HG03575 (cell line): ENCODE data around the gene SOCS2.
"Not testable (repeated sequence)": the region's sequence is repeated elsewhere in the genome, so short reads cannot be mapped to it uniquely, and the experiment has no call there.

ENCODE experiments used
- ATAC-seq: cut with Tn5 transposase; IDR thresholded peaks from one replicate; pipeline ENCODE4 v1.9.1; 2021; ENCODE audit not compliant: unreplicated experiment, insufficient number of reproducible peaks, low FRiP score; ENCODE audit errors: extremely low read depth

SOCS2 gene, protein sequence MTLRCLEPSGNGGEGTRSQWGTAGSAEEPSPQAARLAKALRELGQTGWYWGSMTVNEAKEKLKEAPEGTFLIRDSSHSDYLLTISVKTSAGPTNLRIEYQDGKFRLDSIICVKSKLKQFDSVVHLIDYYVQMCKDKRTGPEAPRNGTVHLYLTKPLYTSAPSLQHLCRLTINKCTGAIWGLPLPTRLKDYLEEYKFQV

DNA sequence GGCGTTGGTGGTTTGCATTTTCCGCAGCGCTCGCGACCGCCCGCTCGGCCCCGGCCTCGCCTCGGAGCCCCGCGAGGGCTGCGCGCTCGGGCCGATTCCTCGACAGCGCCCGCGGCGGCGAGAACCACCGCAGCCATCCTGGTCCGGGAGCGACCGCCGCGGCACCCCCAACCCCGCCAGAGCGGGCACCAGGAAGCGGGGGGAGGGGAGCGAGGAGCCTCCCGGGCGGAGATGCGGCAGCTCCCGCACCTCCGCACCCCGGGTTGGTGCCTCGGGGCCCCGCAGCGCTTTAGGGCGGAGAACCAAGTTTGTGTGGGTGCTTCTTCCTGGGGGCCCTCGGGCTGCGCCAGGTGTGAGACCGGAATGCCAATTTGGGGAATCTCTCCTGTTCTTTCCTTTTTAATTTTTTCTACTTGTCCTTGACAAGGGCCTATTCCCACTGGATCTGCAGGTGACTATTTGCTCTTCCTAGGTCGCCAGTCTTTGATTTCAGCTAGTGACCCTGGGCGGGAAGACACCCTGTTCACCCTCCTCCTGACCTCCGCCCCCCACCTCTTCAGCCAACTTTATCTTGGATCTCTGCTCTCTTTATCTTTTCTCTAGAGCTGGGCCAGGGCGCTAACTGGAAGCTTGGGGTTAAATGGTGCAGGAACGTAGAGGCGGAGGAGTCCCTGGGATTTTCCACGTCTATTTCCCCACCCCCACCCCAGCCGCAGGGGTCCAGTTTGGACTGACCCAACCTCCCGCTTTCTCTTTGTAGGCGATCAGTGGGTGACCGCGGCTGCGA, at the start of gene SOCS2:
TSS of gene SOCS2 (plus strand) at position 751 of the 787 bp plus-strand sequence. CDS start 223 bp downstream, outside the sequence.
- ATAC-seq: no peak

DNA sequence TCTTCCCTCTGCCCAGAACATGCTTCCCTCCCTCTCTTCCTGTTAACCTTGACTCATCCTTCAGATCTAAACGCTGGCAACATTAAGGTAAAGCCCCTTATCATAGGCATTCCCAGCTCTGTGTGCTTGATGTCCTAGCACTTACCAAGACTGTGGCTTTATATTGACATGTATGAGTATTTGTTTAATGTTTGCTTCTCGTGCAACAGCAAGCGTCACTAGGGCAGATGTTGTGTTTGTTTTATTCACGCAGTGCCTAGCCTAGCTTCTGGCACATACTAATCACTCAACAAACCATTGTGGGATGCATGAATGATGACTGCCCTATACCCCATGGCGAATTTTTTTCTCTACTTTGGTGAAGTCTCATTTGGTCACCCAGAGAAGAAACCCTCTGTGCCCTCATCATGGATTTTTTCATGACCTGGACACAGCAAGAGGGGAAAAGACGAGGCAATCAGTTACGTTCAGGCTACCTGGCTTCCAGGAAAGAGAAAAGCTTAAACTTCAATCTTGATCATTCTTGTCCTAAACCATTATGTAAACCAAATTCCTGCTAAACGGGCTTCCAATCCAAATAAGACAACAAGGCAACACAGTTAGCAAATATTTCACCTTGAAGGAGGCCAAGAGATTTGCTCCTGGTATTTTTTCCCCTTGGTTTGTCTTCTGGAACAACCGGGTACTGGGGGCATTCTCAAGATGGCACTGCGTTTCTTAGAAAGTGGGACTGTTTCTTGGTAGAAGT, 47.9 kb upstream of the SOCS2 start:
- no peak for ATAC-seq

DNA sequence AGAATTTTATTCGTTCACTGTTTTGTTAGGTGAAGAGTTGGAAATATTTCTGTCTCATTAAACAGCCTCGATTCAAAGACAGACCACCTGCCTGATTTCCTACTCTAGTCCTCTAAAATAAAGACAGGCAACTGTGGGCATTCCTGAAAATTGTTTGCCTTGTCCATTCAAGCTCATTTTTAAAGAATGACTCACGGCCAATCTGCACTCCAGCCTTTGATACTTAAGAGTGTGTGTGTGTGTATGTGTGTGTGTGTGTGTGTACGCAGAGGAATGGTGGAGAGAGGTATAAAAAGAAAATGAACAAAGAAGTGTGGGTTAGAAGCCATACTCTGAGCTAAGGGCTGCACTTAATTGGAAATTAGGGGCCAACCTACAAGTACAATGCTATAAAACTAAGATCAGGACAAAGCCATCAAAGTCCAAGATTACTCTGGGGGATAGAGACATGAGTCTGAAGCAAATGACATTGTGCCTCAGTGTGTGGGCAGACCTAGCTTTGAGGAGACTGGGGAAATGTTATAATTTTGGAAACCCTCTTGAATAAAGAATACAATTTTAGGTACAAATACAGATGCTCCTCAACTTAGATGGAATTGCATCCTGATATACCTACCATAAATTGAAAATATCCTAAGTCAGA, 45.6 kb upstream of the SOCS2 start:
- ATAC-seq: no peak

DNA sequence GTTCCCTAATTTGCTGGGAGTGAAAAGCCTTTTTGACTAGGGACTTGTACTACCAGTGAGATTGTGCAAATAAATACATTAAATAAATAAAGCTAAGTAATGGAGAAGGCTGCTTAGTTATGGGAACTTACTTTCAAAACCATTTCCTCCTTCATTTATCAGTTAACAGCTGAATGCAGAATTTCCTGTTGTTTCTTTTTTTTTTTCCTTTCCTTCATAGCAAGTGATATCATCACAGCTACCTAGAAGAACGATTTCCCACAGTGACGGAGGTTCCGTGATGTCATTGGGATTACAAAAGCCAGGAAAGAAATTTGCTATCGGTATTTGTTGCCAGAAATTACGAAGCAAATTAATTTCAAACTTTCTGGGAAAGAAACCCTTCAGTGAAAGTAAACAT, 42.1 kb upstream of the SOCS2 start:
- ATAC-seq: no peak

DNA sequence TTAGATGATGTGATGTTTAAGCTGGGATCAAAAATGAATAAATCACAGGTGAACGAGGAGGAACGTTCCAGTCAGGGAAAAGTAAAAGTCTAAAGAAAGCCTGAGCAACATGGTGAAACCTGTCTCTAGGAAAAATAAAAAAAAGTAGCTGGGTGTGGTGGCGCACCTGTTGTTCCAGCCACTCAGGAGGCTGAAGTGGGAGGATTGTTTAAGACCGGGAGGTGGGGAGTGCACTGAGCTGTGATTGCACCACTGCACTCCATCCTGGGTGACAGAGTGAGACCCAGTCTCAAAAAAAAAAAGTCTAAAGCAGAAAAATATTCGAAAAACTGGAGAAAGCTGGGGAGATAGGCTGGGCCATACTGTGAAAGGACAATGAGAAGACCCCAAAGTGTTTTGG, 39.2 kb upstream of the SOCS2 start:
- ATAC-seq: no peak

DNA sequence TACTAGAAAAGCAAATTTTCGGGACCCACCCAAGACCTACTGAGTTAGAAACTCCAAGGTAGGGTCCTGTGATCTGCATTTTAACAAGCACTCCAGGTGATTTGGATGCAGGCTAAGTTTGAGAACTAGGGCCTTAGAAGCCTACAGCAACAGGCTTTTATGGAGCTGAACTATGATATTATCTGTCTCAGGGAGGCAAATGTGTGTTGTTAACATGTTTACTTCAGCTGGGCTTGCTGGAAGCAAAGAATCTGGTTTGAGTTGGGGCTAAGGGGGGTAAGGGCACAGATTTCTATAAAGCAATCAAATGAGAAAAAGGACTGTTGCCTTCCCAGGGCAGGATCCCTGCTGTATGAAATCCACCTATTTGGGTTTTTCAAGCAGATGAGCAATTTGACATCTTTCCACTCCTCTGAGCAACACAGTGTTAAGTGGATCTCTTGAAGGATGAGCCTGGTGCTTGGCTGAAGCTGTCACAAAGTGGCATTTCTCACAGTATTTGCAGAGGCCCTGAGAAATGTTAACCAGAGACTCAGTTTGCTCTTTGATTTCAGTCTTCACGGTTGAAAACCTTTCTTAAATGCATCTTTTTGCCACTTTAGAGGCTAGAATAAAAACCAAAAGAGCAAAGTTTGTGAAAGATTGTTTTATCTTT, 36.2 kb upstream of the SOCS2 start:
- no peak for ATAC-seq

DNA sequence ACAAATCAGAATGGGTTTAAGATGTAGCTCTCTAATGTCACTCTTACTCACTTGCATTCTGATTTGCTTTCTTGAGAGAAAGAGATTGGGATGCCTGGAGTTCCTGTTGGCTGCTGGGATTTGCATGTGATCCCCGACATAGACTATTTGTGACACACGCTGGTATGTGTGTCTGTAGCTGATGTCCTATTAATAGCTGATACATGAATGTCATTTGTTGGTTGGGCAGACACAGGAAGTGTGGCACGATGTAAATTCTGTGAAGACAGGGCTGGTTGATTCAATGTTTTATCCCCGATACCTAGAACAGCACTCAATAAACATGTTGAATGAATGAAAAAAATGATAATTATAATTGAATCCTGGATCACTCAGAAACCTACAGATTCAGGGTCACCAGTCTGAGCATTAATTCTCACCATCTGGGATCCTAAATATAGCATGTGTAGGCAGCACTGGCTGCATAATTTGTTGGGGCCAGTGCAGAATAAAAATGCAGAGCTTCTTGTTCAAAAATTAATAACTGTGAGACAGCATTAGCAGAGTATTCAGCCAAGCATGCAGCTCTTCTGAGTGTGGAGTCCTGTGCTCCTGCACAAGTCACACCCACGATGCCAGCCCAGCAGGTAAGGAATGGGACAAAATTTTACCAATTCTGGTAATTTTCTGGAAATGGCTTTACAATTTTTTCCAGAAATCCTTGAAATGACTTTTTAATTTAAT, 35.5 kb upstream of the SOCS2 start:
- ATAC-seq: no peak

DNA sequence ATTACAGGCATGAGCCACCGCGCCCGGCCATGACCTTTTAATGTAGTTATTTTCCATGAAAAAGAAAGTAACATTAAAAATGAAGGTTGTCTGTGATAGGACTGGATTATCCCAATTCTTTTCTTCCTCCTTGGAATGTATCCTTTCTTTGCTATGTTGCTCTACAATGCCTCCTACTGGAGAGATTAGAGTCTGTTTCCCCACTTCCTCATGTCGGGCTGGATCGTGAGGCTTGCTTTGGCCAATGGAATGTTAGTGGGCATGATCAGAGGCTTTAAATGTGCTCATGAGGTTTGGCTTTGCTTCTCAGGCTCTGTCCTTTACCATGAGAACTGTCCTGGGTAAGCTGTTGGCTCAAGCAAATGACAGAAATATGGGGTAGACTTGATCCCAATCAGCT, 34.7 kb upstream of the SOCS2 start:
- ATAC-seq: no peak

DNA sequence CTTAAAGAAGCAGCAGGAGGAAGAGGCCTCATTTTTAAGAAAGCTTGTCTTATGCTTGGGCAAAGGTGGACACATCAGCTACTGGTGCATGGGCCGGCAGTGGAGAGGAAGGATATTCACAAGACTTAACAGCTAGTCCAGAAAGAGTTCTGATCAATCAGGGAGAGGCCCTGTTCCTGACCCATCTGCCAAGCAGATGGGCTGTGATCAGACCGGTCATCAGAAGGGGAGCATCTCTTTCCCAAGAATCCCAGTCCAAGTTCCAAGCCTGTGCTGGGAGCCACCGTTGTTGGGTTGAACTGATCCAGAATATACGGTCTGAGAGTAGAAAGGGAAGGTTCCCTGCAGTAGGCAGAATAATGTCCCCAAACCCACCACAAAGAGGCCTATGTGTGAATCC, 32.7 kb upstream of the SOCS2 start:
- ATAC-seq: no peak

DNA sequence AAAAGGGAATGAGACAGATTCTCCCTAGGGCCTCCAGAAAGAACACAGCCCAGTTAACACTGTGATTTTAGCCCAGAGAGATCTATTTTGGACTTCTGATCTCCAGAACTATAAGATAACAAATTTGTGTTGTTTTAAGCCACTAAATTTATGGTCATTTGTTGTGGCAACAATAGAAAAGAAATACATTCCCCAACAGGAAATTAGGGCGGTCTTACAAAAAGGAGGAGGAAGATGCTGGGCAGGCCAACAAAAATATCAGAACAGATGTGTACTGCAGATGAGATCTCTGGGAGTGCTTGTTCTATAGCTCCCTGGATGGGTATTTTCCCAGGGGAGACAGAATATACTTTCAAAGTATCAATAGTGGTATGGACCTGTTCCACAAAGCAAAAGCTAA, 32.0 kb upstream of the SOCS2 start:
- ATAC-seq: no peak

DNA sequence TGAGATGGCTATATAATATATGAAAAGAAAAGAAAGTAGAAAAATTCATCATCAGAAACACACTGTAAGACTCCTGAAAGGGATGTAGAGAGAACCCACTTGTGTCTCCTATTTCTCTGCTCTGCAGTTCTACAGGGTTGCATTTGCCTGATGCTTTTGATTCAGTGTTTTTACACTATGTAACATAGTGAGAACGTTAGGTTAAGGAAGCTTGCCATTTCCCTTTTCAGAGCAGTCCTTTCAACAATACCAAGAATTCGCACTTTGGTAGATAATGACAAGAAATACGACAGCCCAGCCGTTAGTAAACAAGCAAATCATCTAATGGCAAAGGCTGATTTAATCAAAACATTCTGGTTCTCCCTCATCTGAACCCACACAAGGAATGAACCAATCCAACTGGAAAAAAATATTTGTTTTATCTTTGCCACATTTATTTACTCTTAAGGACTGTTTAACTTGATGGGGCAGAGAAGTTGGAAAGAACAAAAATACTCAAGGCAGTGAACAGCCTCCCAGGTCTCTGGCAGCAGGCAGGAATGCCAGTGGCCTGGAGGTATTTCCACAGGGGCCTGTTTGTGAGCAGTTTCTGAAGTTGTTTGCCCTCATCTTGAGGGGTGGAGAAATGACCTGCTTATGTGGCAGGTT, 30.8 kb upstream of the SOCS2 start:
- ATAC-seq: no peak

DNA sequence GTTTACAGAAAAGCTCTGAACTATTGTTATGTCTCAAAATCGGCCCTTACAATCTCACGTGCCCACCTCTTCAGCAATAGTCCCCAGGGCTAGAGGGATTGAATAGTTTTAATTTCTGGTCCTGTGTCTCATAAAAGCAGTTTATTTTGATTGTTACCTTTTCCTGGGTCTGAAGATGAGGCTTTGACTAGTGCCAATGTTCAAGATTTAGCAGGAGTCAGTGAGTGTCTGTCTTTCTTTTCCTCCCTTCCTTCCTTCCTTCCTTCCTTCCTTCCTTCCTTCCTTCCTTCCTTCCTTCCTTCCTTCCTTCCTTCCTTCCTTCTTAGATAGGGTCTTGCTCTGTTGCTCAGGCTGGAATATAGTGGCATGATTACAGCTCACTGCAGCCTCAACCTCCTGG, 24.7 kb upstream of the SOCS2 start:
- ATAC-seq: no peak

DNA sequence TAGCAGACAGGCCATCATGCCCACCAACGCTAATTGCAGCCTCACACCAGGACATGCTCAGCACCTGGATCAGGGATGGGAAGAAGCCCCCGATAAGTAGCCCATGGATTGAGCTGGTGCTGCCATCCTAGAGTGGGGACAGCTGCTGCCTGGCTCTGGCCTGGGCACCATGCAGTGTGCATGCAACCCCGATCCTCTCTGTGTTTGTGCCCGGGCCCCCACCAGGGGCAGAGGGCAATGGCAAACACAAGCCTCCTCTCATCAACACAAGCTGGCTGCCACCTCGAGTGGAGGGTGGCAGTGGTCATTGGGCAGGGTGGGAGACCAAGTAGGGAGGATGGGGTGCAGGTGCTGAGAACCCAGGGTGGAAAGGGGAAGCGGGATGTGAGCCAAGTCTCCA, 23.3 kb upstream of the SOCS2 start:
- ATAC-seq: no peak

DNA sequence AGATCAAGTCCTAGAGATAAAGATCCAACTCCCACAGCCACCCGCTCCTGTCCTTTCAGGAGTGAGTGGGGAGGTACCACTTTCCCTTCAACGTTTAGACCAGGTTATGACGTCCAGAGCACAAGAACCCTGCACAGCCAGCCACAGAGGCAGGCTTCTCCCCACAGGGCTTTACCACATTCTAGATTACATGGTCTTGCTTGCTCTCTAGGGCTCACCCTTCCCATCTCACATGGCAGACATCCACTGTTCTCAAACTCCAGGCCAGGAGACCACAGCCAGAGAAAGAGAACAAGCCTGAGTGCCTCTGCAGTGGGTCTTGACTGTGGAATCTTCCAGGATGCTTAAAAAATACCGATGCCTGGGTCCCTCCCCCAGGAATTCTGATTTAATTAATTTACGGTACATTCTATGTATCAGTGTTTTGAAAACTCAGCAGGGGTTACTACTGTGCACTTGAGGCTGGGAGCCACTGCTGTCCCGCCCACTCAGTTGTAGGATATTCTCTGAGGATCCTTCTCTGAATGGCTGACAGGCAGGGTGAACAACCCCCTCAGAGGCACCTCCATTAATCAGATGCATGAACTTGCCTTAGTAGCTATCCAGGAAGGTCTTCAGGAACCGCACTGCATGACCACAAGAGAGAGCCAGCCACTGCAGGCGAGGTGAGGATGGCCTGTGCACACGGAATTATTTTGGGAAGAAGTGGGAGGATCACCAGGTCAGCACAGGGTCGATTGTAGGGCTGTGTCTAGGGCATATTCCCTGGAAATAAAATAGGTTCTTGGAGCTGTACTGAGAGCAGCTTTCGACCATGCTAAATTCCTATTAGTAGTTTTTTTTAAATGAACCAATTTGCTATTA, 21.5 kb upstream of the SOCS2 start:
- no peak for ATAC-seq

DNA sequence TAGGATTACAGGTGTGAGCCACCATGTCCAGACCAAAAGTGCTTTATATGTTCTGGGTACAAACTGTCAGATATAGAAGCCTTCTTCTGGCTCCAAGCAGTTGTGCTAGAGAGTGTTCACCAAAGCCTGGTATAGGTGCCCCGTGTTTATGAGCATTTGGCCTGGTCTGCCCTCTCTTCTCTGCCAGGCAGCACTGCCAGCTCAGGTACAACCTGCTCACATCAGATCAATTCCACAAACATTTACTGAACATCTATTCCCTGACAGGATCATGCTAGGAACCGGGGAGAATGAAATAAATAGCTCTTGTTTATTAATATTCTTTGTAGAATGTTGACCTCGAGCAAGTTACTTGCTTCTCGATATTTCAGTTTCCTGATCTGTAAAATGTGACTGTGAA, 20.0 kb upstream of the SOCS2 start:
- ATAC-seq: no peak

DNA sequence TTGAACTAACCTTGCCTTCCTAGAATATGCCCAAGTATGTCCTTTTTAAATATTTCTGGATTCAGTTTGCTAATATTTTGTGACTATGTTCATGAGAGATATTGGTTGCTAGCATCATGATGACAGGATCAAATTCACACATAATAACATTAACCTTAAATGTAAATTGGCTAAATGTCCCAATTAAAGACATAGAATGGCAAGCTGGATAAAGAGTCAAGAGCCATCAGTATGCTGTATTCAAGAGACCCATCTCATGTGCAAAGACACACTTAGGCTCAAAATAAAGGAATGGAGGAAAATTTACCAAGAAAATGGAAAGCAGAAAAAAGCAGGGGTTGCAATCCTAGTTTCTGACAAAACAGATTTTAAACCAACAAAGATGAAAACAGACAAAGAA, 14.6 kb upstream of the SOCS2 start:
- ATAC-seq: not testable (repeated sequence)

DNA sequence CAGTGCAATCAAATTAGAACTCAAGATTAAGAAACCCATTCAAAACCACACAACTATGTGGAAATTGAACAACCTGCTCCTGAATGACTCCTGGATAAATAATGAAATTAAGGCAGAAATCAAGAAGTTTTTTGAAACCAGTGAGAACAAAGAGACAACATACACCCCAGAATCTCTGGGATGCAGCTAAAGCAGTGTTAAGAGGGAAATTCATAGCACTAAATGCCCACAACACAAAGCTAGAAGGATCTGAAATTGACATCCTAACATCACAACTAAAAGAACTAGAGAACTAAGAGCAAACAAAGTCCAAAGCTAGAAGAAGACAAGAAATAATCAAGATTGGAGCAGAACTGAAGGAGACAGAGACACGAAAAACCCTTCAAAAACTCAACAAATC, 13.8 kb upstream of the SOCS2 start:
- not testable (repeated sequence) for ATAC-seq
